ENCODE data around the gene SOX18.

Gene SOX18

DNA sequence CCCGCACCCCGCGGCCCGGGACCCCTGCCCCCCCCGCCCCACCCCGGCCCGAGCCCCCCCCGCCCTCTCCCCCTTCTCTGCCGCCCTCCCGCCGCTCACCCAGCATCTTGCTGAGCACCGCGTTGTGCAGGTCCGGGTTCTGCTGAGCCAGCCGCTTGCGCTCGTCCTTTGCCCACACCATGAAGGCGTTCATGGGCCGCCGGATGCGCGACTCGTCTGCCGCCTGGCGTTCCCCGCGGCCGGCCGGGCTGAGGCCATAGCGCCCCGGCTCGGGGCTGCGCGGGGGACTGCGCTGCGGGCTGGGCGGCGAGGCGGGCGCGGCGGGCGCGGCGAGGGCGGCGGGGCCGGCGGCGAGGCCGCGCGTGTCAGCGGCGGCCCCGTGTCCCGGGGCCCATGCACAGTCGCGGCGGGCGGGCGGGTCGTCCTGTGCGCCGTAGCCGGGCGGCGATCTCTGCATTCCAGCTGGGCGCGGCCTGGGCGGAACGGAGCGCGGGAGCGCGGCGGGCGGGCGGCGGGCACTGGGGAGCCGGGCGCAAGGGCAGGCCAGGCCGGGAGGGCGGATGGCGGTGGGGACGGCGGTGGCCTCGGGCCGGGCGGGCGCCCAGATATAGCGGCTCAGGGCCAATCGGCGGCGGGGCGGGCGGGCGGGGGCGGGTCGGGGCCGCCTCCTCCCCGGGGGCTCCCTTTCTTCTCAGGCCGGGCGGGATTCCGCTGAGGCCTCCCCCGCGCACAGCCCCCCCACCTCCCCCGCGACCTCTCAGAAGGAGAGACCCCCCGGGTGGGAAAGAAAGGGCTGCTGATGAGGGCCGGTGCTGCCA is at the start of gene SOX18:
Gene SOX18 (minus strand): TSS at position 580 of the 818 bp plus-strand sequence. CDS start 123 bp downstream, at position 457.
- H3K4me3 ChIP-seq (ENCODE audit: low read depth, low read length) = no peak within 1 kb of the TSS
- no peak for TF ChIP-seq CTCF (IDR thresholded peaks at IDR 0.05; ENCODE audit: insufficient read depth, low read depth, low read length, missing control alignments)
- DNase-seq (ENCODE audit: low read depth) = peak; percentile 59

GRCh38 chr20:64098471-64099013 is 49.1 kb upstream of the SOX18 start:
- no peak for DNase-seq (ENCODE audit: low read depth)
- H3K4me3 ChIP-seq (ENCODE audit: low read depth, low read length) = no peak overlapping the region
- no peak for TF ChIP-seq CTCF (IDR thresholded peaks at IDR 0.05; ENCODE audit: insufficient read depth, low read depth, low read length, missing control alignments)

- no peak for TF ChIP-seq CTCF (IDR thresholded peaks at IDR 0.05; ENCODE audit: insufficient read depth, low read depth, low read length, missing control alignments)
- no peak overlapping the region for H3K4me3 ChIP-seq (ENCODE audit: low read depth, low read length)
- no peak for DNase-seq (ENCODE audit: low read depth)
Measured at GRCh38 chr20:64096535-64096934, 47.1 kb upstream of the SOX18 start.

GRCh38 chr20:64095927-64096326 is 46.5 kb upstream of the SOX18 start:
- TF ChIP-seq CTCF (IDR thresholded peaks at IDR 0.05; ENCODE audit: insufficient read depth, low read depth, low read length, missing control alignments) = no peak
- no peak overlapping the region for H3K4me3 ChIP-seq (ENCODE audit: low read depth, low read length)
- DNase-seq (ENCODE audit: low read depth) = no peak

DNA sequence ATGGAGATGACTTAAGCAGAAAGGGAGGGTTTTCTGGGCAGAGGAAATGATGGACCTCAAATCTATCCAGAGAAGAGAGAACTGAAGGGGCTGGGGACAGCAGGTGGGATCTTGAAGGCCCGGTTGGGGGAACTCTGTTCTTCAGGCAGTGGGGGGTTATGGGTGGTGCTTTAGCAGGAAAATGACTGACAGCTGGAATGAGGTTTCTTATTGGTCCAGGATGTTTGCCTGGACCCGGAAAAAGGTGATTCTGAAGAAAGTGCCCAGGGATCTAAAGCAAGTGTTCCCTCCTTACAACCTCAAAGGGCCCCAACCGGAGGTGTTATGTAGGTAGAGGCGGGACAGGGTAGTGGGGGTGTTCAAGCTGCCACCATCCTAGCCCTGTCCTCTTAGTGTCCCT is 46.0 kb upstream of the SOX18 start:
- no peak for DNase-seq (ENCODE audit: low read depth)
- H3K4me3 ChIP-seq (ENCODE audit: low read depth, low read length) = no peak overlapping the region
- no peak for TF ChIP-seq CTCF (IDR thresholded peaks at IDR 0.05; ENCODE audit: insufficient read depth, low read depth, low read length, missing control alignments)

DNA sequence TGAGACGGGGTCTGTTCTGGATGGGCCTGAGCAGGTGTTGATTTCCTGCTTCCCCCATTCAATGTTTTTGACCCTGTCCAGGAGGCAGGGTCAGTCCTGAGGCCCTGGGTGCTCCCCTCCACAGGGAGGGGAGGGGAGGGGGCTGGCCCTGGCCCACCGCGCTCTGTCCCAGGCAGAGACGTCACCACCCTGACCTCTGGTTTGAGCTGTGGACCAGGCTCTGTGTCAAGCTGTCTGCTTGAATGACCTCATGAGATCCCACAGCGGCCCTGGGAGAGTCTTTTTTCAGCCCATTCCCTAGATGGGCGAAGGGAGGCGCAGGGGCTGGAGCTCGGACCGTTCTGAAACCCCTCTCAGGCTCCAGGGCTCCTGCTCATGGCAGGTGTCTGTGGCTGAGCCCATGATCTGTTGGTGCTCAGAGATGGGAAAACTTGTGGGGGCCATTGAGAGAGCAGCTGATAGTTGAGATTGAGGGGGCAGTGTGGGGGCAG is 43.6 kb upstream of the SOX18 start:
- TF ChIP-seq CTCF (IDR thresholded peaks at IDR 0.05; ENCODE audit: insufficient read depth, low read depth, low read length, missing control alignments) = no peak
- H3K4me3 ChIP-seq (ENCODE audit: low read depth, low read length) = no peak overlapping the region
- DNase-seq (ENCODE audit: low read depth) = no peak
